ENCODE results near the gene LNPEP. TPM values are rescaled to one million over a fixed set of nuclear protein-coding genes. Genes with fewer than 3 reads are reported as not detected.

The LNPEP gene
- total and polyA plus RNA-seq, 2 donors (not counting 1 experiment from before 2014, with no cell fraction given) = 10.5 to 92.9 TPM

DNA sequence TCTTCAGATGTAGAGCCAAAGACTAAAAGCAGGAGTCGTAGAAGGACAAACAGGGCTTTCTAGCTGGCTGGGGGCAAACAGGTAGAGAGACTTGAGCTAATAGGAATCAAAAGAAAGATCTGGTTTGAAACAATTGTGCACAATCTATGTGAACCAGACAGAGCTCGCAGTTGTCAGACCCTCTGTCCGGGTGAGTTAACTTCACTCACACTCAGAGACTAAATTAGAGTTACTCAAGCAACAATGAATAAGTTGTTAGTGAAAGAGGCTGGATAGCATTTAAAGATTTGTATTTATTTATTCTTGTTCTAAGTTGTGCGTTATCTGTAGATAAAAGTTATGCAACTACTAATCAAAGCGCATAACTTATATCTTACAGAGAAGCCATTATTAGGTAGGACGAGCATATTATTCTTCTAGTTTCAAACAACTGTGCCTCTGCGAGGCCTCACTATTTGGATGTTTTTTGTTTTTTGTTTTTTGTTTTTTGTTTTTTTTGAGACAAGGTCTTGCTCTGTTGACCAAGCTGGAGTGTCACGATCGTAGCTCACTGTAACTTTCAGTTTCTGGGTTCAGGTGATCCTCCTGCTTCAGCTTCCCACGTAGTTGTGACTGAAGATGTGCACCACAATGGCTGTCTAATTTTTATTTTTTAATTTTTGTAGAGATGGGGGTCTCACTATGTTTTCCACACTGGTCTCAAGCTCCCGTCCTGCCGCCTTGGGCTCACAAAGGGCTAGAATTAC, 13.2 kb upstream of the LNPEP start:
- Histone ChIP-seq H2AFZ (ENCODE audit: insufficient read depth, low read depth, low read length, poor library complexity, severe bottlenecking) (peak overlapping the region; percentile 14), H3K9ac (ENCODE audit: low read length) (peak overlapping the region; percentile 47)
- H3K4me1 Mint-ChIP-seq = peaks cover 47% of the 10 kb centered on the region

More for the DNA sequence above, 13.2 kb upstream of the LNPEP start:
- peaks cover 0 to 4% (median 0%) of the 10 kb centered on the region in 3 donors for H3K9me3 ChIP-seq (ENCODE audit: control extremely low read depth in 1 of 3, control insufficient read depth in 2 of 3, insufficient read depth in 1 of 3, low read length in 2 of 3)
- POLR2A ChIA-PET = interaction anchor here (1.3 kb wide), 1 partner anchor 11 kb away, joined by 3 read pairs; no protein-coding TSS in a partner anchor
- no peaks in the 10 kb centered on the region for H3K27me3 ChIP-seq (replicated peaks in 1 of 4; ENCODE audit: control extremely low read depth in 1 of 4, control insufficient read depth in 3 of 4, insufficient read depth in 4 of 4, low read length in 3 of 4)
- no peaks in the 10 kb centered on the region for H4K20me1 ChIP-seq (ENCODE audit: control insufficient read depth, insufficient read depth, low read length, poor library complexity, severe bottlenecking)
- H3K27me3 Mint-ChIP-seq = no peaks in the 10 kb centered on the region
- peak; percentile 44 for DNase-seq
- H3K27ac ChIP-seq (ENCODE audit: low read length in 2 of 2) = peak overlapping the region; percentile 37 to 61
- intact Hi-C loops (cut with micrococcal nuclease) = loop anchor here (2.0 kb wide), 1 partner anchor 14 kb away; the partner anchor contains the start of gene LNPEP
- peak overlapping the region in 2 of 5 experiments; percentile 19 to 29 for H3K4me3 ChIP-seq (ENCODE audit: control extremely low read depth in 1 of 5, extremely low read depth in 1 of 5, insufficient read depth in 1 of 5, low read depth in 2 of 5, low read length in 4 of 5)
- peaks cover 4% of the 10 kb centered on the region for H3K79me2 ChIP-seq (ENCODE audit: control insufficient read depth, insufficient read depth, low read length)
- peak overlapping the region; percentile 79 for H3K4me3 Mint-ChIP-seq
- peak overlapping the region; percentile 76 for H3K27ac Mint-ChIP-seq
- TF ChIP-seq EZH2 (IDR thresholded peaks at IDR 0.05; ENCODE audit: borderline replicate concordance, insufficient read depth, low read depth, low read length, poor library complexity, severe bottlenecking) = no peak
- TF ChIP-seq, protein P1, sequence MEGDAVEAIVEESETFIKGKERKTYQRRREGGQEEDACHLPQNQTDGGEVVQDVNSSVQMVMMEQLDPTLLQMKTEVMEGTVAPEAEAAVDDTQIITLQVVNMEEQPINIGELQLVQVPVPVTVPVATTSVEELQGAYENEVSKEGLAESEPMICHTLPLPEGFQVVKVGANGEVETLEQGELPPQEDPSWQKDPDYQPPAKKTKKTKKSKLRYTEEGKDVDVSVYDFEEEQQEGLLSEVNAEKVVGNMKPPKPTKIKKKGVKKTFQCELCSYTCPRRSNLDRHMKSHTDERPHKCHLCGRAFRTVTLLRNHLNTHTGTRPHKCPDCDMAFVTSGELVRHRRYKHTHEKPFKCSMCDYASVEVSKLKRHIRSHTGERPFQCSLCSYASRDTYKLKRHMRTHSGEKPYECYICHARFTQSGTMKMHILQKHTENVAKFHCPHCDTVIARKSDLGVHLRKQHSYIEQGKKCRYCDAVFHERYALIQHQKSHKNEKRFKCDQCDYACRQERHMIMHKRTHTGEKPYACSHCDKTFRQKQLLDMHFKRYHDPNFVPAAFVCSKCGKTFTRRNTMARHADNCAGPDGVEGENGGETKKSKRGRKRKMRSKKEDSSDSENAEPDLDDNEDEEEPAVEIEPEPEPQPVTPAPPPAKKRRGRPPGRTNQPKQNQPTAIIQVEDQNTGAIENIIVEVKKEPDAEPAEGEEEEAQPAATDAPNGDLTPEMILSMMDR (IDR thresholded peaks at IDR 0.05) = no peak
- 100% methylated on average over 2 of the region's 12 CpGs for WGBS (ENCODE audit: insufficient coverage)
- peaks cover 6 to 8% of the 10 kb centered on the region in 2 experiments for H3K36me3 ChIP-seq (replicated peaks in 1 of 2; ENCODE audit: control extremely low read depth in 1 of 2, control insufficient read depth in 1 of 2, extremely low read depth in 1 of 2, insufficient read depth in 2 of 2, low read length in 1 of 2)
- peaks cover 17 to 28% of the 10 kb centered on the region in 2 donors for H3K4me1 ChIP-seq (ENCODE audit: control insufficient read depth in 2 of 2, insufficient read depth in 2 of 2, low read length in 2 of 2)
- peak overlapping the region; percentile 46 for H3K4me2 ChIP-seq (replicated peaks; ENCODE audit: low read depth, low read length, poor library complexity, severe bottlenecking)
- CTCF ChIA-PET = interaction anchor here (0.8 to 1.6 kb wide), 4 partner anchors 11 to 54 kb away, joined by 3 to 8 read pairs (median 5); partner anchors contain the start of gene LNPEP
- H3K9me3 Mint-ChIP-seq (ENCODE audit: insufficient read depth) = no peaks in the 10 kb centered on the region
- ATAC-seq (ENCODE audit: low read depth) = peak; percentile 36

Data from B cell (primary cell).